Lower lobe of right lung (tissue), 2 donors: ENCODE measurements around the gene TMEM61. TPM values are rescaled to one million over a fixed set of nuclear protein-coding genes. Genes with fewer than 3 reads are reported as not detected.

ENCODE experiments used
- ATAC-seq, 2 donors: fragments of 200-7000 bp; cut with Tn5 transposase; one replicate each; pipeline ENCODE4 v1.9.1; 2020 to 2022; ENCODE audit warnings: mild to moderate bottlenecking in 2 of 2, moderate library complexity in 2 of 2
- DNase-seq: peaks from one replicate; pipeline ENCODE4 v3.0.0-alpha.2; 2020
- H3K27ac ChIP-seq: fragments of 200-600 bp; one replicate; pipeline ENCODE4 v1.8.0; 2022
- H3K27me3 ChIP-seq: fragments of 200-600 bp; one replicate; pipeline ENCODE4 v1.8.0; 2022; ENCODE audit warnings: low read depth
- H3K36me3 ChIP-seq: fragments of 200-600 bp; one replicate; pipeline ENCODE4 v1.8.0; 2022; ENCODE audit warnings: mild to moderate bottlenecking
- H3K4me1 ChIP-seq: fragments of 200-600 bp; one replicate; pipeline ENCODE4 v1.8.0; 2022
- H3K4me3 ChIP-seq: fragments of 200-600 bp; one replicate; pipeline ENCODE4 v1.8.0; 2022; ENCODE audit warnings: mild to moderate bottlenecking
- H3K9me3 ChIP-seq: fragments of 200-600 bp; one replicate; pipeline ENCODE4 v1.8.0; 2022
- CTCF ChIP-seq: fragments of 200-600 bp; IDR thresholded peaks from one replicate; pipeline ENCODE4 v1.8.0; 2022; ENCODE audit warnings: antibody characterized with exemption, mild to moderate bottlenecking
- intact Hi-C: fragments of 100-400 bp; cut with DNase I; formaldehyde crosslinking; loops from one replicate; pipeline ENCODE4 v1.11.0; 2022
- total RNA-seq: library from RNA; stranded (reverse); fragmentation: NEBNext Ultra II Directional; extraction: Animal tissue kit (Norgen Biotek cat#: 25700); gene quantifications from one replicate; pipeline ENCODE4 v1.2.1, GENCODE V29; 2021
- donor health status: DM: no; HTN: yes; CAD: no; lungs with severe emphysema.

Gene TMEM61
- total RNA-seq, 1 donor from 2014 or later, result 2.7 TPM

GRCh38 chr1:54982739-54983138 lies 2.3 kb downstream of the TMEM61 start:
- peaks cover 36% of the 10 kb centered on the region for H3K27me3 ChIP-seq
- intact Hi-C loops, result no loop called here
- no peak for ATAC-seq

GRCh38 chr1:54984131-54984842 lies 3.9 kb downstream of the TMEM61 start:
- ATAC-seq (no peak), DNase-seq (no peak)
- Histone ChIP-seq H3K27ac (no peak overlapping the region), H3K4me3 (no peak overlapping the region), H3K27me3 (peaks cover 32% of the 10 kb centered on the region), H3K4me1 (peaks cover 5% of the 10 kb centered on the region), H3K9me3 (no peaks in the 10 kb centered on the region), H3K36me3 (no peaks in the 10 kb centered on the region)
- no peak for TF ChIP-seq CTCF
- intact Hi-C loops, result no loop called here

More at GRCh38 chr1:54982739-54983138, 2.3 kb downstream of the TMEM61 start:
- no peaks in the 10 kb centered on the region for H3K9me3 ChIP-seq
- H3K27ac ChIP-seq, result no peak overlapping the region
- DNase-seq, result no peak
- no peak for TF ChIP-seq CTCF
- H3K36me3 ChIP-seq, result no peaks in the 10 kb centered on the region
- H3K4me1 ChIP-seq, result peaks cover 5% of the 10 kb centered on the region
- H3K4me3 ChIP-seq, result no peak overlapping the region

GRCh38 chr1:54985556-54985955 lies 5.1 kb downstream of the TMEM61 start:
- Histone ChIP-seq H3K27ac (no peak overlapping the region), H3K27me3 (peaks cover 19% of the 10 kb centered on the region), H3K4me3 (no peak overlapping the region), H3K36me3 (no peaks in the 10 kb centered on the region), H3K4me1 (no peaks in the 10 kb centered on the region), H3K9me3 (no peaks in the 10 kb centered on the region)
- no peak for TF ChIP-seq CTCF
- DNase-seq (no peak), ATAC-seq (no peak)
- intact Hi-C loops, result no loop called here

GRCh38 chr1:54986025-54986424 lies 5.6 kb downstream of the TMEM61 start:
- TF ChIP-seq CTCF, result no peak
- ATAC-seq, result no peak
- Histone ChIP-seq H3K27me3 (peaks cover 14% of the 10 kb centered on the region), H3K4me3 (no peak overlapping the region), H3K27ac (no peak overlapping the region), H3K36me3 (no peaks in the 10 kb centered on the region), H3K4me1 (no peaks in the 10 kb centered on the region), H3K9me3 (no peaks in the 10 kb centered on the region)
- no peak for DNase-seq
- intact Hi-C loops, result no loop called here

GRCh38 chr1:54986533-54986932 lies 6.1 kb downstream of the TMEM61 start:
- DNase-seq, result no peak
- H3K4me3 ChIP-seq, result no peak overlapping the region
- H3K36me3 ChIP-seq, result no peaks in the 10 kb centered on the region
- no peaks in the 10 kb centered on the region for H3K9me3 ChIP-seq
- peaks cover 11% of the 10 kb centered on the region for H3K27me3 ChIP-seq
- H3K27ac ChIP-seq, result no peak overlapping the region
- intact Hi-C loops, result no loop called here
- no peaks in the 10 kb centered on the region for H3K4me1 ChIP-seq
- no peak for ATAC-seq
- TF ChIP-seq CTCF, result no peak
